ENCODE results near the gene DFFB. TPM values are rescaled to one million over a fixed set of nuclear protein-coding genes. Genes with fewer than 3 reads are reported as not detected.

DFFB gene
- total RNA-seq, 1 donor from 2014 or later = 10.6 TPM

DNA sequence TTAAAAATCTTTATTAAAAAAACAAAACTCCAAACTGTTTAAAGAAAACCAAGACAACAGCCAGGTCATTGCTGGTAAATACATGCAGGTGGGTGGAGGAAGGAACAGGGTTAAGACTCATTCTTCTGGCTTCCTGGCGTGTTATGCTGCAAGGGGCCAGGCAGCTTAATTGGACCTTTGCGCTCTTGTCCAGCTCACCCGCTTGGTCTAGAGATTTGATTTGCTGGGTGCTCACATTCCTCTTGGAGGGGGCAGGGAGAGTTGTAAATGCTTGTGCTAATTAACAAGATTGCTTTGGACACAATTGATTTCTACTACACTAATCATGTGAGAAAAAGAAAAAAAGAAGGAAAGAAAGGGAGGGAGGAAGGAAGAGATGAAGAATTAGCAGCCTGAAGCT, 10.7 kb upstream of the DFFB start:
- H3K4me3 ChIP-seq = no peak overlapping the region
- peaks cover 89% of the 10 kb centered on the region for H3K36me3 ChIP-seq
- intact Hi-C loops (cut with DNase I) = no loop called here
- TF ChIP-seq CTCF (IDR thresholded peaks at IDR 0.05) = no peak
- H3K4me1 ChIP-seq = no peaks in the 10 kb centered on the region
- no peak overlapping the region for H3K27ac ChIP-seq
- H3K27me3 ChIP-seq (ENCODE audit: low read depth) = no peaks in the 10 kb centered on the region
- no peaks in the 10 kb centered on the region for H3K9me3 ChIP-seq
- no peak for ATAC-seq
- peak; percentile 4 for DNase-seq

GRCh38 chr1:3847081-3847480, 10.2 kb upstream of the DFFB start:
- Histone ChIP-seq H3K4me3 (no peak overlapping the region), H3K4me1 (no peaks in the 10 kb centered on the region), H3K27me3 (ENCODE audit: low read depth) (no peaks in the 10 kb centered on the region), H3K36me3 (peaks cover 91% of the 10 kb centered on the region), H3K9me3 (no peaks in the 10 kb centered on the region), H3K27ac (no peak overlapping the region)
- intact Hi-C loops (cut with DNase I) = no loop called here
- ATAC-seq (no peak), DNase-seq (peak; percentile 13)
- no peak for TF ChIP-seq CTCF (IDR thresholded peaks at IDR 0.05)

DNA sequence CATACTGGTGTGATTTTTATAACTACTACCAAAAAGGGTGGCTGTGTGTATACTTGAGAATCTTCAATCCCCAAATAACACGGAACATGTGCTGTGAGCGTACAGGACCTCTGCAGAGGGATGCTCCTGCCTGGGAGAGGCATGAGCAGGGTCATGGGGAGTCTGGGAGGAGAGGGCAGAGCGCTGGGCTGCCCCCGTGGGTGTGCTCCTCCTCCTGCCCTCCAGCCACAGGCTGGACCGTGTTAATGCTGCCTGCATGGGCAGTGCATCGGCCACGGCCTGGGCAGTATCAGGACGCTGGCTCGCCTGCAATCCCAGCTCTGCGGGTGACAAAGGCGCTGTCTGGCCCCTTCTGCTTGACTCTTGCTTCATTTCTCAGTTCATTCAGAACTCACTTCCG, 6.4 kb upstream of the DFFB start:
- DNase-seq (peak; percentile 17), ATAC-seq (no peak)
- Histone ChIP-seq H3K4me3 (no peak overlapping the region), H3K9me3 (no peaks in the 10 kb centered on the region), H3K36me3 (peaks cover 62% of the 10 kb centered on the region), H3K4me1 (peaks cover 6% of the 10 kb centered on the region), H3K27me3 (ENCODE audit: low read depth) (no peaks in the 10 kb centered on the region), H3K27ac (no peak overlapping the region)
- no peak for TF ChIP-seq CTCF (IDR thresholded peaks at IDR 0.05)
- intact Hi-C loops (cut with DNase I) = no loop called here

DNA sequence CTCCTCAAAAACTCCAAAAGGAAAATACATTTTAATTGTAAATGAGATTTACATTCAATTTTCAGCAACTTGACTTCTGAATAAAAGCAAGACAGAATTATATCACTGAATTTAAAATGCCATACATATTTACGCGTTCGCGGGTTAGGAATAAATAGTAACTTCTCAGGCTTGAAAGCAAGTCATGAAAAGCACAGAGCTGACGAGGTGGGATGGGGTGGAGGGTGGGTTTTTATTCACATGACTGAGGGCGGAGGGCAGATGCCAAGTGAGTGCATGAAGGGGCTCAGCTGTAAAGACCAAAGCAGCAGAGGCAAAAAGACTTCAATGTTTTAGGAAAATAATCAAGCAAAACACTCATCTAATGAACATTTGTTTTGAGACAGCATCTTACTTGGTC, 6.0 kb upstream of the DFFB start:
- no peak for TF ChIP-seq CTCF (IDR thresholded peaks at IDR 0.05)
- intact Hi-C loops (cut with DNase I) = no loop called here
- Histone ChIP-seq H3K4me3 (no peak overlapping the region), H3K27ac (no peak overlapping the region), H3K36me3 (peaks cover 58% of the 10 kb centered on the region), H3K9me3 (no peaks in the 10 kb centered on the region), H3K27me3 (ENCODE audit: low read depth) (no peaks in the 10 kb centered on the region), H3K4me1 (peaks cover 11% of the 10 kb centered on the region)
- no peak for ATAC-seq
- DNase-seq = no peak

GRCh38 chr1:3852091-3852490, 5.2 kb upstream of the DFFB start:
- DNase-seq = peak; percentile 30
- Histone ChIP-seq H3K4me3 (no peak overlapping the region), H3K27ac (no peak overlapping the region), H3K27me3 (ENCODE audit: low read depth) (no peaks in the 10 kb centered on the region), H3K36me3 (peaks cover 50% of the 10 kb centered on the region), H3K4me1 (peaks cover 13% of the 10 kb centered on the region), H3K9me3 (no peaks in the 10 kb centered on the region)
- TF ChIP-seq CTCF (IDR thresholded peaks at IDR 0.05) = no peak
- intact Hi-C loops (cut with DNase I) = no loop called here
- no peak for ATAC-seq
